Lower lobe of right lung (tissue), 2 donors: ENCODE data around the gene MELTF. TPM values are rescaled to one million over a fixed set of nuclear protein-coding genes. Genes with fewer than 3 reads are reported as not detected.
"Not testable (repeated sequence)": the region's sequence is repeated elsewhere in the genome, so short reads cannot be mapped to it uniquely, and the experiment has no call there.

Experiments
- ATAC-seq, 2 donors: fragments of 200-7000 bp; cut with Tn5 transposase; one replicate each; pipeline ENCODE4 v1.9.1; 2020 to 2022; ENCODE audit warnings: mild to moderate bottlenecking in 2 of 2, moderate library complexity in 2 of 2
- DNase-seq: peaks from one replicate; pipeline ENCODE4 v3.0.0-alpha.2; 2020
- H3K27ac ChIP-seq: fragments of 200-600 bp; one replicate; pipeline ENCODE4 v1.8.0; 2022
- H3K27me3 ChIP-seq: fragments of 200-600 bp; one replicate; pipeline ENCODE4 v1.8.0; 2022; ENCODE audit warnings: low read depth
- H3K36me3 ChIP-seq: fragments of 200-600 bp; one replicate; pipeline ENCODE4 v1.8.0; 2022; ENCODE audit warnings: mild to moderate bottlenecking
- H3K4me1 ChIP-seq: fragments of 200-600 bp; one replicate; pipeline ENCODE4 v1.8.0; 2022
- H3K4me3 ChIP-seq: fragments of 200-600 bp; one replicate; pipeline ENCODE4 v1.8.0; 2022; ENCODE audit warnings: mild to moderate bottlenecking
- H3K9me3 ChIP-seq: fragments of 200-600 bp; one replicate; pipeline ENCODE4 v1.8.0; 2022
- CTCF ChIP-seq: fragments of 200-600 bp; IDR thresholded peaks from one replicate; pipeline ENCODE4 v1.8.0; 2022; ENCODE audit warnings: antibody characterized with exemption, mild to moderate bottlenecking
- intact Hi-C: fragments of 100-400 bp; cut with DNase I; formaldehyde crosslinking; loops from one replicate; pipeline ENCODE4 v1.11.0; 2022
- total RNA-seq: library from RNA; stranded (reverse); fragmentation: NEBNext Ultra II Directional; extraction: Animal tissue kit (Norgen Biotek cat#: 25700); gene quantifications from one replicate; pipeline ENCODE4 v1.2.1, GENCODE V29; 2021
- donor health status: DM: no; HTN: yes; CAD: no; lungs with severe emphysema.

MELTF gene
- total RNA-seq, 1 donor from 2014 or later, result 5.2 TPM

GRCh38 chr3:197035577-197035976 is 6.0 kb upstream of the MELTF start:
- Histone ChIP-seq H3K4me1 (peaks cover 15% of the 10 kb centered on the region), H3K9me3 (no peaks in the 10 kb centered on the region), H3K36me3 (no peaks in the 10 kb centered on the region), H3K4me3 (no peak overlapping the region), H3K27me3 (no peaks in the 10 kb centered on the region), H3K27ac (no peak overlapping the region)
- ATAC-seq (no peak), DNase-seq (no peak)
- intact Hi-C loops, result no loop called here
- TF ChIP-seq CTCF, result no peak

GRCh38 chr3:197034778-197035177 is 5.2 kb upstream of the MELTF start:
- H3K4me3 ChIP-seq, ATAC-seq, H3K9me3 ChIP-seq, H3K27me3 ChIP-seq, DNase-seq, H3K27ac ChIP-seq, intact Hi-C loops, H3K36me3 ChIP-seq: not testable (repeated sequence)
- H3K4me1 ChIP-seq, result peaks cover 18% of the 10 kb centered on the region

- peaks cover 25% of the 10 kb centered on the region for H3K4me1 ChIP-seq
- H3K27ac ChIP-seq, H3K36me3 ChIP-seq, H3K27me3 ChIP-seq, ATAC-seq, intact Hi-C loops, H3K4me3 ChIP-seq, DNase-seq, H3K9me3 ChIP-seq: not testable (repeated sequence)
Measured at GRCh38 chr3:197033764-197034163, 4.1 kb upstream of the MELTF start.

- H3K27ac ChIP-seq, result no peak overlapping the region
- TF ChIP-seq CTCF, result no peak
- peaks cover 10% of the 10 kb centered on the region for H3K27me3 ChIP-seq
- intact Hi-C loops, result no loop called here
- no peak overlapping the region for H3K4me3 ChIP-seq
- peak; percentile 50 to 64 for ATAC-seq
- DNase-seq, result no peak
- no peaks in the 10 kb centered on the region for H3K36me3 ChIP-seq
- H3K9me3 ChIP-seq, result no peaks in the 10 kb centered on the region
- H3K4me1 ChIP-seq, result peaks cover 26% of the 10 kb centered on the region
Measured at GRCh38 chr3:197031315-197032285, 2.0 kb upstream of the MELTF start.

GRCh38 chr3:197030379-197031314 is 1.0 kb upstream of the MELTF start:
- Histone ChIP-seq H3K4me3 (peak overlapping the region; percentile 59), H3K27ac (no peak overlapping the region), H3K36me3 (no peaks in the 10 kb centered on the region), H3K9me3 (no peaks in the 10 kb centered on the region), H3K27me3 (peaks cover 10% of the 10 kb centered on the region), H3K4me1 (peaks cover 20% of the 10 kb centered on the region)
- ATAC-seq (no peak), DNase-seq (no peak)
- intact Hi-C loops, result no loop called here
- TF ChIP-seq CTCF, result no peak

- ATAC-seq, result peak; percentile 10 to 22
- Histone ChIP-seq H3K9me3 (no peaks in the 10 kb centered on the region), H3K4me3 (peak overlapping the region; percentile 59), H3K4me1 (peaks cover 20% of the 10 kb centered on the region), H3K36me3 (no peaks in the 10 kb centered on the region), H3K27me3 (peaks cover 10% of the 10 kb centered on the region), H3K27ac (no peak overlapping the region)
- intact Hi-C loops, result no loop called here
- DNase-seq, result no peak
- no peak for TF ChIP-seq CTCF
Measured at GRCh38 chr3:197028728-197029510, 698 bp downstream of the MELTF start.
